Vagina (tissue), 2 donors: ENCODE measurements around the gene AMIGO2.

Source experiments
- CTCF ChIP-seq, 3 experiments: fragments of 450-650 bp in 2 of 3; fragments of 200-600 bp in 1 of 3; sonication (generic) in 1 of 3; IDR thresholded peaks; one replicate each; pipeline ENCODE4 v1.5.1; 2017 to 2019; ENCODE audit warnings: antibody characterized with exemption in 3 of 3, mild to moderate bottlenecking in 2 of 3, moderate library complexity in 2 of 3
- POLR2A ChIP-seq, 2 donors: fragments of 450-650 bp; IDR thresholded peaks; one replicate each; pipeline ENCODE4 v1.6.1; 2017; ENCODE audit warnings: antibody characterized with exemption in 2 of 2, mild to moderate bottlenecking in 2 of 2, moderate library complexity in 2 of 2

GRCh38 chr12:47065546-47065945 lies 14.2 kb downstream of the AMIGO2 start:
- TF ChIP-seq CTCF (IDR thresholded peaks at IDR 0.05) (no peak), POLR2A (IDR thresholded peaks at IDR 0.05) (no peak)
